GM18868 (cell line): ENCODE results near the gene UBAC1.

ENCODE experiments used
- ATAC-seq: cut with Tn5 transposase; IDR thresholded peaks from one replicate; pipeline ENCODE4 v1.9.1; 2021; ENCODE audit warnings: mild to moderate bottlenecking, moderate library complexity; ENCODE audit not compliant: unreplicated experiment

UBAC1 gene

DNA sequence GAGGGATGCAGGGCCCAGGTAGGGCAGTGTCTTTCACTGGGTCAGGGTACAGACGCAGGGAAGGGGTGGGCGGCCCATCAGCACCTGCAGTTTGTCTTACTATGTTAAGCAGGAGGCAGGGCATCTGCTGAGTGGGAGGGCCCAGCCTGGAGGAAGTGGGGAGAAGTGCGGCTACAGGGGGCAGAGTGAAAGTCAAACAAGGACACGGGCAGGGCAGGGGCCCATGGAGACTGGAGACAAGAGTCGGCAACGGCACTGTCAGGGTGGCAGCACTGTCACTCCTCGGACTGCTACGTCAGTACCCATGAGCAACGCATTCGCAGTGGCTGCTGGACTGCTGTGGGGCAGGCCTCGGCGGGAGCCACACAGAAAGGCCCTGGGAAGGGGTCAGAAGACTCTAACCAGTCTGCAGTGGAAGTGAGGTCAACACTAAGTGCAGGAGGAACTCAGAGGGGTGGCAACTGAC is 73.6 kb downstream of the UBAC1 start:
- no peak for ATAC-seq

GRCh38 chr9:135887021-135887507 is 74.1 kb downstream of the UBAC1 start:
- ATAC-seq = no peak

- ATAC-seq = no peak
Observed at GRCh38 chr9:135886147-135886981, 74.8 kb downstream of the UBAC1 start.

DNA sequence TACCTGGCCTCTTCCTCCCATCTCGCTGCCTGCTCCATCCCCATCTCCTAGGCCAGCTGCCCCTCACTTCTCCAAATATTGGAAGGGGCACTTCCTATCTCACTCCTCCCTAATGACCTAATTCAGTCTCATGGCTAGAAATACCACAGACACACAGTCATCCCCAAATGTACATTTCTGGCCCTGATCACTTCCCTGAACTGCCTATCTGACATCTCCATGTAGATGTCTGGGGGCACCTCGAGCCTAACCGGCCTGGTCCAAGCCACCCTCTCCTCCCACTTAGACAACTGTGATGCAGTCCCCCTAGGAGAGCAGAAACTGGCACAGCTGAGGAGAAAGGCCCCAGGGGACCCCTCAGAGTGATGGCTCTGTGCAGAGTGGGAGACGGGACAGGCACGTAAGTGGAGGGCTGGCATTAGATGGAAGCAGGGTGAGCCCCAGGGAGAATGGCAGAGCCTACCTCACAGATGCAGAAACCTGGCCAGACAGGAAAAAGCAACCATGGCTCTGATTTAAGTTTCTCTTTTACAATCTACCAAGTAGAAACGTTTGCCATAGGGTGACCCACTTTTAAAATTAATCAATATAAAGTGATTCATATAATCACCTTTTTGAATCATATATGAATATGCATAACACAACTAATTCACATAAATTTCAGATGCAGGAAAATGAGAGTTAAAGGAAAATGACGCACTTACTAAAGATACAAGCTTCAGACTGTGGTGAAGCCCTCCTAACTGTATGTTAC is 75.9 kb downstream of the UBAC1 start:
- no peak for ATAC-seq

DNA sequence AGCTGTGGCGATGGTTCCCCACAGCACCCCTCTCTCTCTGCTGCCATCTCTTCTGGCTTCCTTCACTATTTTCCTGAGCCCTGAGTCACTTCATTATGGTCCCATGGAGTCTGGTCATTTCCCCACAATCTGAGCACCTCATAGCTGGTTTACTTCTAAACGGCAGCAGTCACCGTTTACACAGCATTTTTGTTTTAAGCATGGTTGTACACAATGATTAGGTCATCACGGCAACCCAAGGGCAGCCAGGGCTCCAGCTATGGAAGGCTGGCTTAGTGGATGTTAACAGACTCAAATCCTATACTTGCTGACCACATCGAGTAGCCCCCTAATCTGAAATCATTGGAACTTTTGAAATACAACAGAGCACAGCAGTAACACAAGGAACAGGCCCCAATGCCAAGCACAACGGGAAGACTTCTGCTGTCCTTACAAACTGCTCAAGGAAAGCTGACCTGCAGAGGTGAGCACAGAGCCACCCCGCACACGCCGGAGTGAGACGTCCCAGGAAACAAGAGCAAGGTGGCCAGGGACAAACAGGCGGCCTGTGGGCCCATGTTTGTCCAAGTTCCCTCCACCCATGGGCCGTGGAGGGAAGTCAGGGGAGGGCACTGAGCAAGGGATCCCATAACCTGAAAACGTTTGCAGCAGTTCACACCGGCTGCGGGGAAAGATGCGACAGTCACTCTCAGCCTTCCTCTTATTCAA is 76.7 kb downstream of the UBAC1 start:
- ATAC-seq = no peak

DNA sequence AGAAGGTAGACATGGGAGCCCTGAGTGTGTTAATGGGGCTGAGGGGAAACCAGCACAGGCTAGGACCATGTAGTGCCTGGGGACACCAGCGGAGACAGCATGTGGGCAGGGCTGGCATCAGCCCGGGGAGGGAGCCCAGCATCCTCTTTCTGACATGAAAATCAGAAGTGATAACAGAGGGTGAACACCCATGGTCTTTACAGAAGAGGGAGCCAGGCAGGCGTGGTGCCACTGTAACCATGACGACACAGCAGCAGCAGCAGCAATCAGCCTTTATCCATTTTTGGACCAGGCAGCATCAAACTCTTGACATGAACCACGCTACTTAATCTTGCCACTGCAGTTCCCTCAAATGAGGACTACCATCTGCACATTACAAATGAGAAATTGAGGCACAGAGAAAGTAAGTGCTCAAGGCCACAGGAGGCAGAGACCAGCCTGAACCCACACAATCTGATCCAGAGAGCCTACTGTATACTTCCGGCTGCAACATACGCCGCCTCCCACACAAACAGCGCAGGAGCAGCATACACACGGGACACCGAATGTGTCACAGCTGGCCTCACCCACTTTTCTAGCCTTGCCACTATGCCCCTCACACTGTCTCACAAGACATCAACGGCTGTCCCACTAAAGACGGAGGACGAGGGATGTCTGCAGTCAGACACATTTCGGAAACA is 77.6 kb downstream of the UBAC1 start:
- no peak for ATAC-seq
